Endothelial cell of umbilical vein (primary cell): ENCODE data around the gene AQP12A. TPM values are rescaled to one million over a fixed set of nuclear protein-coding genes. Genes with fewer than 3 reads are reported as not detected.

Experiments
- BruUV-seq: library from RNA; stranded (reverse); fragments of 400-500 nt; replicated peaks from 2 replicates; lab custom pipeline; 2021; lab: Mats Ljungman, UMichigan
- CTCF ChIA-PET: fragments of 300-600, 350-600 bp; sonication (Branson Sonifier 250); formaldehyde crosslinking; loops from one replicate; lab custom pipeline; 2021; ENCODE audit warnings: antibody characterized with exemption, inconsistent platforms; lab: Charles Lee
- POLR2A ChIA-PET: fragments of 300-600, 350-600 bp; sonication (Branson Sonifier 250); formaldehyde crosslinking; loops from one replicate; lab custom pipeline; 2021; ENCODE audit warnings: antibody characterized with exemption, inconsistent platforms; lab: Charles Lee
- DNase-seq: peaks from one replicate; pipeline ENCODE4 v3.0.0-alpha.2; 2011; ENCODE audit warnings: low read depth, low spot score
- FAIRE-seq: peaks from 2 replicates; lab custom pipeline; 2011; peaks lifted over from hg19 to GRCh38; lab: Jason Lieb, UNC
- H2AFZ ChIP-seq: 2 replicates; pipeline ENCODE4 v1.6.0; 2012; ENCODE audit warnings: low read depth, low read length, control low read depth, inconsistent platforms
- H3K27ac ChIP-seq: 2 replicates; pipeline ENCODE4 v1.5.1; 2011; ENCODE audit warnings: low read depth, mild to moderate bottlenecking, control low read depth, low read length, moderate library complexity; ENCODE audit not compliant: insufficient read depth
- H3K27me3 ChIP-seq, 2 experiments: 2 replicates each; pipeline versions ENCODE4 v1.6.0 to v1.6.1; 2011; ENCODE audit warnings: low read length in 2 of 2, mixed read lengths in 1 of 2; ENCODE audit not compliant: control insufficient read depth in 2 of 2, insufficient read depth in 2 of 2
- H3K36me3 ChIP-seq, 2 experiments: 2 replicates in 1 of 2; 3 replicates in 1 of 2; pipeline ENCODE4 v1.5.1; 2011; ENCODE audit warnings: low read length in 2 of 2, mild to moderate bottlenecking in 1 of 2, moderate library complexity in 1 of 2; ENCODE audit not compliant: control insufficient read depth in 2 of 2, insufficient read depth in 2 of 2; ENCODE audit errors: extremely low read depth in 1 of 2
- H3K4me1 ChIP-seq: 3 replicates; pipeline ENCODE4 v1.5.1; 2011; ENCODE audit warnings: mild to moderate bottlenecking, low read length; ENCODE audit not compliant: control insufficient read depth, insufficient read depth; ENCODE audit errors: extremely low read depth
- H3K4me2 ChIP-seq: 2 replicates; pipeline ENCODE4 v1.6.1; 2011; ENCODE audit warnings: low read length, control low read depth, mixed read lengths; ENCODE audit not compliant: insufficient read depth
- H3K4me3 ChIP-seq, 3 experiments: fragments of 200-600 bp in 1 of 3; sonication (generic), shearing (Covaris generic) in 1 of 3; replicated peaks in 1 of 3; 2 replicates each; pipeline ENCODE4 v1.5.1; 2011 to 2016; ENCODE audit warnings: control low read depth in 3 of 3, low read length in 3 of 3, mild to moderate bottlenecking in 2 of 3, inconsistent platforms in 1 of 3, low read depth in 1 of 3, moderate library complexity in 1 of 3; ENCODE audit not compliant: insufficient read depth in 1 of 3
- H3K79me2 ChIP-seq: 2 replicates; pipeline ENCODE4 v1.6.0; 2012; ENCODE audit warnings: low read length, inconsistent platforms; ENCODE audit not compliant: control insufficient read depth, insufficient read depth
- H3K9ac ChIP-seq: replicated peaks from 2 replicates; pipeline ENCODE3; 2011; ENCODE audit warnings: low read length, control low read depth; ENCODE audit not compliant: insufficient read depth; ENCODE audit errors: extremely low read depth
- H3K9me1 ChIP-seq: replicated peaks from 3 replicates; pipeline ENCODE4 v1.6.0; 2011; ENCODE audit warnings: mild to moderate bottlenecking, low read length; ENCODE audit not compliant: control insufficient read depth, insufficient read depth; ENCODE audit errors: extremely low read depth
- H3K9me3 ChIP-seq: replicated peaks from 2 replicates; pipeline ENCODE4 v1.5.1; 2012; ENCODE audit warnings: low read length, inconsistent platforms; ENCODE audit not compliant: control insufficient read depth, insufficient read depth
- H4K20me1 ChIP-seq: replicated peaks from 2 replicates; pipeline ENCODE3; 2011; ENCODE audit warnings: mild to moderate bottlenecking, low read length; ENCODE audit not compliant: control insufficient read depth, insufficient read depth; ENCODE audit errors: extremely low read depth
- EZH2 ChIP-seq: IDR thresholded peaks from 2 replicates; pipeline ENCODE4 v1.6.1; 2012; ENCODE audit warnings: borderline replicate concordance, low read depth, mild to moderate bottlenecking, moderate library complexity, low read length, inconsistent platforms; ENCODE audit not compliant: severe bottlenecking
- FOS ChIP-seq: IDR thresholded peaks from 2 replicates; pipeline ENCODE4 v1.6.1; 2011; ENCODE audit warnings: mild to moderate bottlenecking, low read length, moderate library complexity, borderline replicate concordance; ENCODE audit not compliant: insufficient read depth
- GATA2 ChIP-seq: IDR thresholded peaks from 2 replicates; pipeline ENCODE4 v1.7.0; 2011; ENCODE audit warnings: low read depth, mild to moderate bottlenecking, moderate library complexity, mixed read lengths, low read length; ENCODE audit not compliant: insufficient read length, insufficient read depth
- JUN ChIP-seq: IDR thresholded peaks from 2 replicates; pipeline ENCODE4 v1.6.1; 2011; ENCODE audit warnings: borderline replicate concordance, low read depth; ENCODE audit not compliant: insufficient read length, insufficient read depth
- MYC ChIP-seq: IDR thresholded peaks from one replicate; pipeline ENCODE4 v1.6.1; 2011; ENCODE audit warnings: mild to moderate bottlenecking, low read depth, low read length
- POLR2A ChIP-seq: IDR thresholded peaks from 2 replicates; pipeline ENCODE4 v1.6.1; 2012; ENCODE audit warnings: low read depth, mild to moderate bottlenecking, control low read depth, low read length
- POLR2AphosphoS5 ChIP-seq: IDR thresholded peaks from 2 replicates; pipeline ENCODE4 v1.6.1; 2012; ENCODE audit warnings: low read depth, mild to moderate bottlenecking, control low read depth, low read length, moderate library complexity; ENCODE audit not compliant: insufficient read depth
- dilution Hi-C: fragments of 300-500 bp; cut with MboI; formaldehyde crosslinking; loops from one replicate; pipeline ENCODE4 v1.15.0; 2019; ENCODE audit warnings: low sequenced_read_pairs; ENCODE audit not compliant: extremely low pct_ligation_motif_present
- intact Hi-C: fragments of 100-400 bp; cut with micrococcal nuclease; formaldehyde crosslinking; loops from one replicate; pipeline ENCODE4 v1.10.0; 2022
- polyA plus RNA-seq, 4 experiments: library from polyadenylated mRNA; depleted of rRNA in 3 of 4; stranded (reverse) in 3 of 4; unstranded in 1 of 4; fragments of >200 nt; gene quantifications; 2 replicates each; pipeline versions ENCODE4 v1.2.1 to v1.2.3, GENCODE V29; 2011 to 2012; ENCODE audit warnings: missing spikeins in 1 of 4
- total RNA-seq: library from RNA; stranded (reverse); gene quantifications from 2 replicates; pipeline ENCODE4 v1.2.3, GENCODE V29; 2021
- TF ChIP-seq, protein P1 (sequence below), 2 donors: IDR thresholded peaks; 1 replicate in 1 of 2; 2 replicates in 1 of 2; pipeline ENCODE4 v1.5.1; 2011; ENCODE audit warnings: low read length in 2 of 2, mild to moderate bottlenecking in 2 of 2, moderate library complexity in 2 of 2, control low read depth in 1 of 2, inconsistent platforms in 1 of 2, low read depth in 1 of 2; ENCODE audit not compliant: insufficient read depth in 1 of 2; ENCODE audit errors: extremely low read depth in 1 of 2
- TF ChIP-seq, protein P2 (sequence below): IDR thresholded peaks from 2 replicates; pipeline ENCODE4 v1.6.1; 2011; ENCODE audit not compliant: insufficient read depth, insufficient read length

AQP12A gene
- total and polyA plus RNA-seq, 2 donors (not counting 3 experiments of a cell fraction or from before 2014, with no cell fraction given) = not detected

DNA sequence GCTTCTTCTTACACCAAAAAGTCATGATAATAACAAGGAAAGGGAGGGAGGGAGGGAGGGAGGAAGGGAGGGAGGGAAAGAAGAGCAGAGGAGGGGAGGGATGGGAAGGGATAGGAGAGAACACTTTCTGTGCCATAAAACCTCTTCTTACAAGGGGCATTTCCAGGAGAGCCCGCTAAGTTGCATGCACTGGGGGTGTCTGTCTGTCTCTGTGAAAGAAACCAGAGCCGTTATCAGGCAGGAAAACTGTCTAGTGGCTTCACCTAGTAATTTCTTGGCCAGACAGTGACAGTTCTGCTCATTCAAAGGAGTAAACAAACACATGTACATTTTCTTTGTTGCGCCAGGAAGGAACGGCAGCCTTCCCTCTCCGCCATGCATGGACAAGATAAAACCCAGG, 45.8 kb downstream of the AQP12A start:
- no peak overlapping the region for H3K9ac ChIP-seq
- dilution Hi-C loops (no loop called here), intact Hi-C loops (no loop called here)
- no TSS peak for BruUV-seq
- H3K9me3 ChIP-seq = no peaks in the 10 kb centered on the region
- no peak overlapping the region for H2AFZ ChIP-seq
- no peak overlapping the region for H3K4me2 ChIP-seq
- H3K9me1 ChIP-seq = no peaks in the 10 kb centered on the region
- ChIA-PET POLR2A (no interaction called here), CTCF (no interaction called here)
- no peaks in the 10 kb centered on the region for H3K4me1 ChIP-seq
- DNase-seq (no peak), FAIRE-seq (no peak)
- H3K27ac ChIP-seq = no peak overlapping the region
- H3K36me3 ChIP-seq = no peaks in the 10 kb centered on the region
- TF ChIP-seq JUN (no peak), FOS (no peak), POLR2A (no peak), EZH2 (no peak)
- TF ChIP-seq, protein P1, sequence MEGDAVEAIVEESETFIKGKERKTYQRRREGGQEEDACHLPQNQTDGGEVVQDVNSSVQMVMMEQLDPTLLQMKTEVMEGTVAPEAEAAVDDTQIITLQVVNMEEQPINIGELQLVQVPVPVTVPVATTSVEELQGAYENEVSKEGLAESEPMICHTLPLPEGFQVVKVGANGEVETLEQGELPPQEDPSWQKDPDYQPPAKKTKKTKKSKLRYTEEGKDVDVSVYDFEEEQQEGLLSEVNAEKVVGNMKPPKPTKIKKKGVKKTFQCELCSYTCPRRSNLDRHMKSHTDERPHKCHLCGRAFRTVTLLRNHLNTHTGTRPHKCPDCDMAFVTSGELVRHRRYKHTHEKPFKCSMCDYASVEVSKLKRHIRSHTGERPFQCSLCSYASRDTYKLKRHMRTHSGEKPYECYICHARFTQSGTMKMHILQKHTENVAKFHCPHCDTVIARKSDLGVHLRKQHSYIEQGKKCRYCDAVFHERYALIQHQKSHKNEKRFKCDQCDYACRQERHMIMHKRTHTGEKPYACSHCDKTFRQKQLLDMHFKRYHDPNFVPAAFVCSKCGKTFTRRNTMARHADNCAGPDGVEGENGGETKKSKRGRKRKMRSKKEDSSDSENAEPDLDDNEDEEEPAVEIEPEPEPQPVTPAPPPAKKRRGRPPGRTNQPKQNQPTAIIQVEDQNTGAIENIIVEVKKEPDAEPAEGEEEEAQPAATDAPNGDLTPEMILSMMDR (IDR thresholded peaks at IDR 0.05; ENCODE audit: extremely low read depth in 1 of 2, insufficient read depth in 1 of 2, low read depth in 1 of 2, low read length in 2 of 2) = no peak
- TF ChIP-seq, protein P2, sequence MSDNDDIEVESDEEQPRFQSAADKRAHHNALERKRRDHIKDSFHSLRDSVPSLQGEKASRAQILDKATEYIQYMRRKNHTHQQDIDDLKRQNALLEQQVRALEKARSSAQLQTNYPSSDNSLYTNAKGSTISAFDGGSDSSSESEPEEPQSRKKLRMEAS = no peak
- H3K79me2 ChIP-seq = no peaks in the 10 kb centered on the region
- H3K27me3 ChIP-seq = no peaks in the 10 kb centered on the region
- H3K4me3 ChIP-seq = no peak overlapping the region
- H4K20me1 ChIP-seq = no peaks in the 10 kb centered on the region

DNA sequence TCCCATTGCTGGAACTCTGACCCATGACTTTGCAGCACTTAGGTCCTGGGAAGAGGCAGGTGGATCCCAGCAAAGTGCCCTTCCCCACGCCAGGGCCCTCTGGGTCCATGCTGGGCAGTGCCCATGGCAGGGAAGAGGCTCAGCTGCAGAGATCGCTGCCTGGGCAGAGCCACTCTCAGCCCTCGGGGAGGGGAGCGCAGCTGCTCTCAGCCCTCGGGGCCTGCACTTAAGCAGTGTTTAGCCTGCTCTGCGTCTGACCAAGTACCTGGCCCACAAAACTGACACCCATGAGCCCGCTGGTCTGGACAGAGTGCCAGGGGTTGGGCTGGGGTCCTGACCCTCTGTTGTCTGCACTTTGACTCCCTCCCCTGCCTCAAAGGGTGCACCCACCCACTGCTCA, 46.3 kb downstream of the AQP12A start:
- intact Hi-C loops = no loop called here
- ChIA-PET POLR2A (no interaction called here), CTCF (no interaction called here)
- dilution Hi-C loops = no loop called here
- H3K36me3 ChIP-seq = no peaks in the 10 kb centered on the region
- TF ChIP-seq EZH2 (no peak), MYC (no peak), FOS (no peak), POLR2AphosphoS5 (no peak), JUN (no peak), GATA2 (no peak), POLR2A (no peak)
- TF ChIP-seq, protein P2 = no peak
- TF ChIP-seq, protein P1 (IDR thresholded peaks at IDR 0.05; ENCODE audit: extremely low read depth in 1 of 2, insufficient read depth in 1 of 2, low read depth in 1 of 2, low read length in 2 of 2) = no peak
- no peak overlapping the region for H2AFZ ChIP-seq
- DNase-seq (no peak), FAIRE-seq (no peak)
- no peaks in the 10 kb centered on the region for H3K9me3 ChIP-seq
- H4K20me1 ChIP-seq = no peaks in the 10 kb centered on the region
- H3K4me3 ChIP-seq = no peak overlapping the region
- no peaks in the 10 kb centered on the region for H3K27me3 ChIP-seq
- H3K27ac ChIP-seq = no peak overlapping the region
- H3K79me2 ChIP-seq = no peaks in the 10 kb centered on the region
- no peak overlapping the region for H3K9ac ChIP-seq
- no TSS peak for BruUV-seq
- H3K4me1 ChIP-seq = no peaks in the 10 kb centered on the region
- no peak overlapping the region for H3K4me2 ChIP-seq
- no peaks in the 10 kb centered on the region for H3K9me1 ChIP-seq
